GM12872 (cell line): ENCODE results near the gene ATP1A3.

Source experiments
- CTCF ChIP-seq: IDR thresholded peaks from 3 replicates; pipeline ENCODE4 v1.5.1; 2011; ENCODE audit warnings: low read depth, mild to moderate bottlenecking, low read length, moderate library complexity; ENCODE audit not compliant: insufficient read depth

ATP1A3 gene

GRCh38 chr19:42032431-42032830 lies 38.4 kb upstream of the ATP1A3 start:
- no peak for TF ChIP-seq CTCF

GRCh38 chr19:42030645-42031440 lies 36.8 kb upstream of the ATP1A3 start:
- no peak for TF ChIP-seq CTCF

- peak; percentile 86 for TF ChIP-seq CTCF
These were observed 34.5 kb upstream of the ATP1A3 start for GRCh38 chr19:42028304-42029216.

- TF ChIP-seq CTCF: no peak
These were observed 30.6 kb upstream of the ATP1A3 start for GRCh38 chr19:42024622-42025111.

- TF ChIP-seq CTCF: no peak
These were observed 29.9 kb upstream of the ATP1A3 start for GRCh38 chr19:42023943-42024260.

GRCh38 chr19:42023121-42023942 lies 29.3 kb upstream of the ATP1A3 start:
- TF ChIP-seq CTCF: peak; percentile 63

GRCh38 chr19:42022616-42023015 lies 28.6 kb upstream of the ATP1A3 start:
- no peak for TF ChIP-seq CTCF
